HG02642 (cell line): ENCODE data around the gene CFDP1.
"Not testable (repeated sequence)": the region's sequence is repeated elsewhere in the genome, so short reads cannot be mapped to it uniquely, and the experiment has no call there.

Source experiments
- ATAC-seq: cut with Tn5 transposase; IDR thresholded peaks from one replicate; pipeline ENCODE4 v1.9.1; 2021; ENCODE audit warnings: mild to moderate bottlenecking; ENCODE audit not compliant: unreplicated experiment, poor library complexity

CFDP1 gene

GRCh38 chr16:75272097-75272551 lies 161.2 kb downstream of the CFDP1 start:
- ATAC-seq, result no peak

GRCh38 chr16:75271441-75272096 lies 161.7 kb downstream of the CFDP1 start:
- ATAC-seq, result no peak

GRCh38 chr16:75269358-75269757 lies 163.9 kb downstream of the CFDP1 start:
- ATAC-seq, result not testable (repeated sequence)

- ATAC-seq, result no peak
Observed at GRCh38 chr16:75267631-75268264, 165.6 kb downstream of the CFDP1 start.

GRCh38 chr16:75266738-75267630 lies 166.3 kb downstream of the CFDP1 start:
- no peak for ATAC-seq

GRCh38 chr16:75265911-75266701 lies 167.2 kb downstream of the CFDP1 start:
- ATAC-seq, result peak; percentile 75

- ATAC-seq, result peak; percentile 4
Observed at GRCh38 chr16:75264999-75265910, 168.0 kb downstream of the CFDP1 start.

- ATAC-seq, result no peak
Observed at GRCh38 chr16:75264457-75264998, 168.8 kb downstream of the CFDP1 start.

- ATAC-seq, result no peak
Observed at GRCh38 chr16:75263963-75264445, 169.3 kb downstream of the CFDP1 start.

- no peak for ATAC-seq
Observed at GRCh38 chr16:75263291-75263962, 169.9 kb downstream of the CFDP1 start.

- ATAC-seq, result no peak
Observed at GRCh38 chr16:75262800-75263127, 170.5 kb downstream of the CFDP1 start.

GRCh38 chr16:75262104-75262799 lies 171.1 kb downstream of the CFDP1 start:
- ATAC-seq, result no peak

- ATAC-seq, result no peak
Observed at GRCh38 chr16:75261590-75262078, 171.7 kb downstream of the CFDP1 start.

- no peak for ATAC-seq
Observed at GRCh38 chr16:75260851-75261589, 172.3 kb downstream of the CFDP1 start.

- no peak for ATAC-seq
Observed at GRCh38 chr16:75258807-75259141, 174.5 kb downstream of the CFDP1 start.

- no peak for ATAC-seq
Observed at GRCh38 chr16:75257886-75258806, 175.2 kb downstream of the CFDP1 start.
